Ishikawa (cell line): ENCODE data around the gene PLK4.

Experiments
- CEBPB ChIP-seq: IDR thresholded peaks from 2 replicates; pipeline ENCODE4 v1.6.1; 2012
- CREB1 ChIP-seq: IDR thresholded peaks from 2 replicates; pipeline ENCODE4 v1.6.1; 2012; ENCODE audit warnings: low read depth
- EGR1 ChIP-seq: IDR thresholded peaks from 2 replicates; pipeline ENCODE4 v1.6.1; 2012
- EP300 ChIP-seq: IDR thresholded peaks from 2 replicates; pipeline ENCODE4 v1.6.1; 2012; ENCODE audit warnings: borderline replicate concordance
- FOXM1 ChIP-seq: IDR thresholded peaks from 2 replicates; pipeline ENCODE4 v1.6.1; 2012; ENCODE audit warnings: low read depth, borderline replicate concordance
- NFIC ChIP-seq: IDR thresholded peaks from 2 replicates; pipeline ENCODE4 v1.6.1; 2012
- RAD21 ChIP-seq: IDR thresholded peaks from 2 replicates; pipeline ENCODE4 v1.6.1; 2012; ENCODE audit warnings: low read depth
- TAF1 ChIP-seq: IDR thresholded peaks from 2 replicates; pipeline ENCODE4 v1.6.1; 2012; ENCODE audit warnings: low read depth, mild to moderate bottlenecking
- TCF12 ChIP-seq: IDR thresholded peaks from 2 replicates; pipeline ENCODE4 v1.6.1; 2012; ENCODE audit warnings: low read depth
- TEAD4 ChIP-seq: IDR thresholded peaks from 2 replicates; pipeline ENCODE4 v1.6.1; 2012
- YY1 ChIP-seq: IDR thresholded peaks from 2 replicates; pipeline ENCODE4 v1.6.1; 2012; ENCODE audit warnings: low read depth
- ZBTB7A ChIP-seq: IDR thresholded peaks from 2 replicates; pipeline ENCODE4 v1.6.1; 2012; ENCODE audit warnings: low read depth
- TF ChIP-seq, protein P1 (sequence below): IDR thresholded peaks from 2 replicates; pipeline ENCODE4 v1.6.1; 2012
- TF ChIP-seq, protein P2 (sequence below): IDR thresholded peaks from 2 replicates; pipeline ENCODE4 v1.6.1; 2012
- TF ChIP-seq, protein P3 (sequence below): IDR thresholded peaks from 2 replicates; pipeline ENCODE4 v1.6.1; 2012; ENCODE audit warnings: low read depth, mild to moderate bottlenecking

The PLK4 gene

DNA sequence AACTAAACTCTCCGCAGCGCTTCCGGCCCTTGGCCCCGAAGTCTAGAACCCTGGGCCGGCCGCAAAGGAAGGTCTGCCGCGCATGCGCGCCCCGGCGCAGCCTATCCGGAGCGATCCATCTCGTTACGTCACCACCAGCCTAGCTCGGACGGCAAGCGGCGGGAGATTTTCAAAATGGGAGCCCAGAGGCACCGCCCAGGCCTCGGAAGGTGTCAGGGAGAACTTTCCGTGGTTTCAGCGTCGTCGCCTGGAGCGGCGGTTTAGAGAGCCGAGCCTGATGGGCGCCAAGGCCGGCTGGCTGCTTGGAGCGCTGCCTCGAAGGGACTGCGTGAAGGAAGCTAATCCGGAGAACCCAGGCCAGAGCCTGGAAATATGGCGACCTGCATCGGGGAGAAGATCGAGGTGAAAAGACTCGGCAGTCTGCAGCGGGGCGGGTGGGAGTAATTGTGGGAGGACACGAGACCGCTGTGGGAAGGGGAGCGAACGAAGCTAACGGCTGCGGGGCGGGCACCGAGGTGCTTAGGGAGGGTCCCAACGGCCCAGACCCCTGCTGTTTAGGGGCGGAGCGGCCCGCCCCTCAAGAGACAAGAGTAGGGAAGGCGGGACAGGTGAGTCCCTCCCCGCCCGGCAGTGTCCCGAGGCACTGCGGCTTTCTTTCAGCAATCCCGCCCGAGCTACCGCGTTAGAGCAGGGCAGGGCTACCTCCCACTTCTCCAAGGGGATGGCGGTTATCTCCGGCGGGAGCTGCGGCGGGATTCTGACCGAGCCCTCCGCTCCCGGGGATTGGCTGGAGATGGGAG, at the start of gene PLK4:
Gene PLK4 (plus strand): TSS at position 131 of the 800 bp plus-strand sequence. CDS start 242 bp downstream, at position 373.
- TF ChIP-seq NFIC, result no peak; the same call in 1 of the 2 replicates
- TF ChIP-seq, protein P1, sequence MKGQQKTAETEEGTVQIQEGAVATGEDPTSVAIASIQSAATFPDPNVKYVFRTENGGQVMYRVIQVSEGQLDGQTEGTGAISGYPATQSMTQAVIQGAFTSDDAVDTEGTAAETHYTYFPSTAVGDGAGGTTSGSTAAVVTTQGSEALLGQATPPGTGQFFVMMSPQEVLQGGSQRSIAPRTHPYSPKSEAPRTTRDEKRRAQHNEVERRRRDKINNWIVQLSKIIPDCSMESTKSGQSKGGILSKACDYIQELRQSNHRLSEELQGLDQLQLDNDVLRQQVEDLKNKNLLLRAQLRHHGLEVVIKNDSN, result no peak
- peak; percentile 72 for TF ChIP-seq CREB1
- TF ChIP-seq RAD21, result no peak
- TF ChIP-seq EP300, result peak; percentile 25; the same call in 1 of the 2 replicates
- TF ChIP-seq TEAD4, result no peak
- peak; percentile 58; the same call in 1 of the 2 replicates for TF ChIP-seq FOXM1
- peak; percentile 86 for TF ChIP-seq YY1
- no peak for TF ChIP-seq EGR1
- peak; percentile 57; the same call in 1 of the 2 replicates for TF ChIP-seq ZBTB7A
- peak; percentile 16; the same call in 1 of the 2 replicates for TF ChIP-seq TCF12
- TF ChIP-seq, protein P2, sequence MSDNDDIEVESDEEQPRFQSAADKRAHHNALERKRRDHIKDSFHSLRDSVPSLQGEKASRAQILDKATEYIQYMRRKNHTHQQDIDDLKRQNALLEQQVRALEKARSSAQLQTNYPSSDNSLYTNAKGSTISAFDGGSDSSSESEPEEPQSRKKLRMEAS, result peak; percentile 77
- peak; percentile 87 for TF ChIP-seq TAF1
- TF ChIP-seq, protein P3, sequence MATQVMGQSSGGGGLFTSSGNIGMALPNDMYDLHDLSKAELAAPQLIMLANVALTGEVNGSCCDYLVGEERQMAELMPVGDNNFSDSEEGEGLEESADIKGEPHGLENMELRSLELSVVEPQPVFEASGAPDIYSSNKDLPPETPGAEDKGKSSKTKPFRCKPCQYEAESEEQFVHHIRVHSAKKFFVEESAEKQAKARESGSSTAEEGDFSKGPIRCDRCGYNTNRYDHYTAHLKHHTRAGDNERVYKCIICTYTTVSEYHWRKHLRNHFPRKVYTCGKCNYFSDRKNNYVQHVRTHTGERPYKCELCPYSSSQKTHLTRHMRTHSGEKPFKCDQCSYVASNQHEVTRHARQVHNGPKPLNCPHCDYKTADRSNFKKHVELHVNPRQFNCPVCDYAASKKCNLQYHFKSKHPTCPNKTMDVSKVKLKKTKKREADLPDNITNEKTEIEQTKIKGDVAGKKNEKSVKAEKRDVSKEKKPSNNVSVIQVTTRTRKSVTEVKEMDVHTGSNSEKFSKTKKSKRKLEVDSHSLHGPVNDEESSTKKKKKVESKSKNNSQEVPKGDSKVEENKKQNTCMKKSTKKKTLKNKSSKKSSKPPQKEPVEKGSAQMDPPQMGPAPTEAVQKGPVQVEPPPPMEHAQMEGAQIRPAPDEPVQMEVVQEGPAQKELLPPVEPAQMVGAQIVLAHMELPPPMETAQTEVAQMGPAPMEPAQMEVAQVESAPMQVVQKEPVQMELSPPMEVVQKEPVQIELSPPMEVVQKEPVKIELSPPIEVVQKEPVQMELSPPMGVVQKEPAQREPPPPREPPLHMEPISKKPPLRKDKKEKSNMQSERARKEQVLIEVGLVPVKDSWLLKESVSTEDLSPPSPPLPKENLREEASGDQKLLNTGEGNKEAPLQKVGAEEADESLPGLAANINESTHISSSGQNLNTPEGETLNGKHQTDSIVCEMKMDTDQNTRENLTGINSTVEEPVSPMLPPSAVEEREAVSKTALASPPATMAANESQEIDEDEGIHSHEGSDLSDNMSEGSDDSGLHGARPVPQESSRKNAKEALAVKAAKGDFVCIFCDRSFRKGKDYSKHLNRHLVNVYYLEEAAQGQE, result no peak
- 0 out of 2 replicates have a peak, but pooled peaks have one; percentile 28 for TF ChIP-seq CEBPB

DNA sequence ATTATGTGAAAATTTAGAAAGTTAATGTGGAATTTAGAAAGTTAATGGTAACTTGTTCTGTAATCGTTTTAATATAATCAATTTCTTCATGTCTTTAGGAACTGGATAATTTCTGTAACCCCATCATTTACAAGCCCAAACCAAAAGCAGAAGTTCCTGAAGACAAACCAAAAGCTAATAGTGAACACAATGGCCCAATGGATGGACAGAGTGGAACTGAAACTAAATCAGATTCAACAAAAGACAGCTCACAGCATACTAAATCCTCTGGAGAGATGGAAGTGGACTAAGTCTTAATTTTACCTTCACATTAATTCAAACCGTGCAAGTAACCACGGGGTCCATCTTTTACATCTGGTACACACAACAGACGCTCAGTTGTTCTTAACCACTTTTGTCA, 48.1 kb upstream of the PLK4 start:
- TF ChIP-seq RAD21 (no peak), FOXM1 (no peak), YY1 (no peak)
- TF ChIP-seq, protein P1, result no peak

DNA sequence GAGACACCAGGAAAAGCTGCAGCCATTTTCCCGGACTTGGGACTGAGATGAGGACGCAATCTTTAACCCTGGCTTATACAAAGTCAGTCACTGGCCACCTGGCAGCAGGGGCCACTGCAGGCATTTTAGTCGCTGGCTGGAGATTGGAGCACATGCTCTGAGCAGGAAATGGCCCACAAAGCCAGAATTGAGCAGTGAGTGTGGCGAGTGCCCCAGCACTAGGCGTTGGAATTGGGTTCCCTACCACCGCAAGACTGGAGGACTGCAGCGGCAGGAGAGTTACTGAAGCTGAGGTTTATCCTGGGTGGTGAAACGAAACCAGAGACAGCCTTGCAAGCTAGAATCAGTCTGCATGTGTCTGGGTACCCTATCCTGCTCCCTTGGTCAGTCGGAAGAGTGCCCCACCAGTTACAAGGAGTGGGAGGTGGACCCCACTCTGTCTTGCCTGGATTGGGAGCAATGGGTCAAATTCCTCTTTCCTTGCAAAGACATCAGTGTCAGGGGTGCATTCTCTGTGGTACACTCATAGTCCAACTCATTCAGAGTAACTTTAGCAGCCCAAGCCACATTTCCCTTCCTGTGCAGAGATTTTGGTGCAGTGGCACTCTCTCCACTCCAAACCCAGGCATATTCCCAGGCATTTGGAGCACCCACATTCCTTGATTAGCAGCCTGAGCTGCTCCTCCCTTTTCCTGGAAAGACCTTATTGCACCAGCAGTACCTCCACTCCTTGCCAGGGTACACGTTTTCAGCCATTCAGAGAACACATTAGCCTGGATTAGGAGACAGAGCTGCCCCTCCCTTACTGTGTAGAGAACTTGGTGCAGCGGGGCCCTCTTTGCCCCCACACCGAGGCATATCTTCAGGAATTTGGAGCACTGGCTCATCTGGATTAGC, 36.7 kb upstream of the PLK4 start:
- TF ChIP-seq, protein P3, result no peak
- no peak for TF ChIP-seq RAD21
- TF ChIP-seq EGR1, result no peak
- no peak for TF ChIP-seq ZBTB7A
- TF ChIP-seq TAF1, result no peak
- TF ChIP-seq, protein P2, result no peak
- TF ChIP-seq CEBPB, result no peak
- no peak for TF ChIP-seq YY1
- TF ChIP-seq EP300, result no peak
- TF ChIP-seq FOXM1, result no peak
- TF ChIP-seq CREB1, result no peak
- TF ChIP-seq NFIC, result no peak
- TF ChIP-seq TCF12, result no peak
- TF ChIP-seq, protein P1, result no peak
- no peak for TF ChIP-seq TEAD4

DNA sequence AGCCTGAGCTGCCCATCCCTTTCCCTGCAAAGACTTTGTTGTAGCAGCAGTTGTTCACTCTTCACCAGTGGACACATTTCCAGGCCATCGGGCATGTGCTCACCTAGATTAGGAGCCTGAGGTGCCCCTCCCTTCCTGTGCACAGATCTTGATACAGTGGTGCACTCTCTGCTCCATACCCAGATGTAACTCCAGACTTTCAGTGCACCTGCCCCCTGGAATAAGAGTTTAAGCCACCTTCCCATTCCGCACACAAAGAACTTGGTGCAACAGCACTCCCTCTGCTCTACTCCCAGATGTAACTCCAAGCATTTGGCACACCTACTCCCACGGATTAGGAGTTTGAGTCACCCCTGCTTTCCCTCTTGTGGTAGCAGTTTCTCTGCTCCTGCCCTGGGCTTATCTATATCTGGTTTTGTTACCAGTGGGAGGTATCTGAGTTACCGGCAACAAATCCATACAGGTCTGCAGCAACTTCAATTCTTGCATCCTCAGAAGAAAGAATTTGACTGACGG, 36.0 kb upstream of the PLK4 start:
- TF ChIP-seq, protein P3, result no peak
- TF ChIP-seq RAD21 (no peak), TAF1 (no peak), CREB1 (no peak), YY1 (no peak), FOXM1 (no peak), EGR1 (no peak), ZBTB7A (no peak), EP300 (no peak), TCF12 (no peak), NFIC (no peak), CEBPB (no peak)
- TF ChIP-seq, protein P1, result no peak
- TF ChIP-seq, protein P2, result no peak
